Central memory CD4-positive, alpha-beta T cell (primary cell): Measurements from ENCODE around the gene INTS11.

Source experiments
- DNase-seq: peaks from one replicate; pipeline ENCODE4 v3.0.0; 2022

The INTS11 gene

GRCh38 chr1:1312450-1313314 is 11.8 kb downstream of the INTS11 start:
- DNase-seq: no peak

GRCh38 chr1:1311107-1312104 is 13.1 kb downstream of the INTS11 start:
- no peak for DNase-seq

- no peak for DNase-seq
Measured at GRCh38 chr1:1310476-1311053, 13.9 kb downstream of the INTS11 start.

DNA sequence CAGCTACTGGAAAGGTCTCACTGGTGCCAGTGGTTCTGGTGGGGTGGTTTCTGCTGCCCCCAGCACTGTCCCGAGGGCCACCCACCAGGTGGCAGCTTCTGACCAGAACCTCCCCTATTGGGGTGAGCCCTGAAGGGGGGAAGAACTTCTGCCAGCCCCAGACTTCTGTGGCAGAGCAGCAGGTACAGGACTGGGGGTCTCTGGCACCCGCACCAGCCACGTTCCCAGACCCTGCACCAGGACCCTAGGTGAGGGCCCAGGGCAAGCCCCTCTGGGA is 14.4 kb downstream of the INTS11 start:
- DNase-seq: no peak

DNA sequence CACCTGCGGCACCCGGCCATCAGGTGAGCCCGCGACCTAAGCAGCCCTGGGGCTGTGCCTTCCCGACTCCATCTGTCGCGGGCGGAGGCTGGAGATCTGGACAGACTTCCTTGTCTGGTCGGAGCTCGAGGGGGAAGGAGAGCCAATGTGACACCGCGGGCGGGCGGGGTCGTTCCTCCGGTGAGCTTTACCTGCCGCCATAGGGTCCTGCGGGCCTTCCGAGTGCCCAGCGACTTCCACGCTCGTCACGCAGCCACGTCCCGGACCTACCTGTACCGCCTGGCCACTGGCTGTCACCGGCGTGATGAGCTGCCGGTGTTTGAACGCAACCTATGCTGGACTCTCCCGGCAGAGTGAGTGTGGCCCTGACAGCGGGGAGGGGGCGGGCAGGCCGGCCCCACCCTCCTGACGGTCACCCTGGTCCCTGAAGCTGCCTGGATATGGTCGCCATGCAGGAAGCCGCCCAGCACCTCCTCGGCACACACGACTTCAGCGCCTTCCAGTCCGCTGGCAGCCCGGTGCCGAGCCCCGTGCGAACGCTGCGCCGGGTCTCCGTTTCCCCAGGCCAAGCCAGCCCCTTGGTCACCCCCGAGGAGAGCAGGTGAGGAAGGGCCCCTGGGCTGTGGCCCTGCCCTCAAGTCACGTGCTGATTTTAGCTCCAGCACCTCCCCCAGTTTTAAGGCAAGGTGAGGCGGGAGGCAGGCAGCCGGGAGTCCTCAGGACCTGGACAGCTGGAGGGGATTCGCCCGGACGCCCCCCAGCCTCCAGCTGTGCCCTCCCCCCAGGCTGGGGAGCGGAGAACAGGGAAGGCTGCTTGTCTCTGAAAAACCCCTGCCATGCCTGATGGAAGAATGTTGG is 15.0 kb downstream of the INTS11 start:
- peak; percentile 18 for DNase-seq

DNA sequence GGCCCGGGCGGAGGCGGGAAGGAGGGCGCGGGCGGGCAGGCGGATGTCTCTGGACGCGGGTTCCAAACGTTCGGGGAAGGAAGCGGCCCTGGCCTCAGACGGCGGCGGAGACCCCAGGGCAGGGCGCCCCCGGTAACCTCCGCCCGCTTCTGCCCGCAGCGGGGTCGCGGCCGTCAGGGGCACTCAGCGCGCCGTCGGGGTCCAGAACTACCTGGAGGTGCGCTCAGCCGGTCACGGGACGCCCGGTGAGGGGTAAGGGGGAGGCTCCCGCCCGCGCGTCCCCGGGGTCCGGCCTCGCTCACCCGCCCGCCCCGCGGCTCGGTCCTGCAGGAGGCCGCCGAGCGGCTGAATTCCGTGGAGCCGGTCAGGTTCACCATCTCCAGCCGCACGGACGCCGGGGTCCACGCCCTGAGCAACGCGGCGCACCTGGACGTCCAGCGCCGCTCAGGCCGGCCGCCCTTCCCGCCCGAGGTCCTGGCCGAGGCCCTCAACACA is 15.7 kb downstream of the INTS11 start:
- DNase-seq: no peak

DNA sequence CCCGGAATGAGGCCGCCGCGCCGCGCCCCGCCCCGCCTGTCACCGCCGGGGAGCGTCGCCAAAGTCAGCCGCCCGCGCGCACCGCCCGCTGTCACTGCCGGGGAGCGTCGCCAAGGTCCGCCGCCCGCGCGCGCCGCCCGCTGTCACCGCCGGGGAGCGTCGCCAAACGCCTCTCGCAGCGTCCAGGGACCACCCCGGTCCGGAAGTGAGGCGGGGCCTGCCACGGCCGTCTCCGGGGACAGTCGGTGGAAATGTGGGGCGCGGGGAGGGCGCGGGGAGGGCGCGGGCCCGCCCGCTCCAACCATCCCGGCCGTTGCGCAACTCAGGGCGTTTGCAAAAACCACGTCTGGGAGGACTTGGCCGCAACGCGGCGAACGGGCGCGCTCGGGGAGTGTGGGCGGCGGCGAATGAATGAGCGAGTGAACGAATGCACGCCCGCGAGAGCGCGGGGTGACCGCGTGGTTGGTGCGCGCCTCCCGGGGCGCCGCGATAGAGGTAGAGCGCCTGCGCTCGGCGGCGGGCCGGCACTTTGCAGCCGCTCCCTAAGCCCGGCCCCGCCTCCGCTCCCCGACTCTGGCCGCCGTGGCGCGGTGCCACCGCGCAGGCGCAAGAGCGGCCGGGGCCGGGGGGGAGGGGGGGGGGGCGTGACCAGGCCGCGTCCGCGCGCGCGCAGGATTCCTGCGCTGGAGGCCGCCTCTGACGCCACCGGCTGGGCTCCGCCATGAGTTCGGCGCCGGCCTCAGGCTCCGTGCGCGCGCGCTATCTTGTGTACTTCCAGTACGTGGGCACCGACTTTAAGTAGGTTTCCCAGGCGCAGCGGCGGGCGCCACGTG is 16.3 kb downstream of the INTS11 start, which contains the start of the genes ACAP3 and PUSL1:
Gene ACAP3 (minus strand): TSS at position 8 of the 833 bp plus-strand sequence. CDS start 115 bp downstream, outside the sequence.
Gene PUSL1 (plus strand): TSS at position 675 of the 833 bp plus-strand sequence. CDS start 47 bp downstream, at position 722.
- peak; percentile 90 for DNase-seq

- no peak for DNase-seq
Measured at GRCh38 chr1:1307261-1307922, 17.1 kb downstream of the INTS11 start.

DNA sequence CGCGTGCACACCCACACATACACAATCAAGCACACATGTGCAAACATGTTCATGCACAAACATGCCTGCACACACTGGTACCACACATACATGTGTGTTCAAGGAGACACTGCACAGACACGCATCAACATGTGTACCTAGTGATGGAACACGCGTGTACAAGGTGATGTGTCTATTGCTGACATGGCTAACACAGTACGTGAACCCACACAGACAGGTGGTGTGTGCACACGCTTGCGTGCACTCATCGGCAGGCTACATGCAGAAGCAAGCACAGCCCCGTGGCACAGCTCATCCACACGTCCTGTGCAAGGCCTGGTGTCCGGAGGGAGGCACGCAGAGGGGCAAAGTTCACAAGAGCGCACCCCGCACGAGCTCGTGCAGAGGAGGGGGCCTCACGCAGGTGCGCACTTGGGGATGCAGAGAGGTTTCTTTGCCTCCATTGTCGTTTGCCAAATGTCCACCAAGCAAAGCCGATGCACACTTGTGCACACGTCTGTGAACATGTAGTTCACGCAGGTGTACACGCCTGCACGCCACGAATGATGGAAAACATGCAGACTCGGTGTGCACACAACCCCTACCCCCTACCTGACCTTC is 17.7 kb downstream of the INTS11 start:
- no peak for DNase-seq

GRCh38 chr1:1306070-1306660 is 18.3 kb downstream of the INTS11 start:
- no peak for DNase-seq

GRCh38 chr1:1305300-1306069 is 19.0 kb downstream of the INTS11 start:
- DNase-seq: peak; percentile 51

- DNase-seq: no peak
Measured at GRCh38 chr1:1304331-1305299, 19.8 kb downstream of the INTS11 start.

DNA sequence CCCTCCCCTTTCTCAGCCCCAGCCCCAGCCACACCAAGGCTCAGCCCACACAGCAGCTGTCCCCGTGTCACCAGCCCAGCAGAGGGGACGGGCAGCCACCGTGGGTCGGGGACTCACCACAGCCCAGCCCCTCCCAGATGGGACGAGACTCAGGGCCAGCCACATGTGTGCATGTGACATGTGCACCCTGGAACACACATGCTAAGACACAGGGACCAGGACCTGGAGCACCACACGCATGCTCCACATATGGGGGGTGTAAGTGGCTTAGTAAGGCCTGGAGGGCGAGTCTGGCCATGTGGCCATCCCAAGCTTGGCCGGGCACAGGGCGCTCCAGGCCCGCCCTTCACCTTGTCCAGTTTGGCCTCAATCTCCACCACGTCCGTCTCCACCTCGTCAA is 20.7 kb downstream of the INTS11 start:
- no peak for DNase-seq

DNA sequence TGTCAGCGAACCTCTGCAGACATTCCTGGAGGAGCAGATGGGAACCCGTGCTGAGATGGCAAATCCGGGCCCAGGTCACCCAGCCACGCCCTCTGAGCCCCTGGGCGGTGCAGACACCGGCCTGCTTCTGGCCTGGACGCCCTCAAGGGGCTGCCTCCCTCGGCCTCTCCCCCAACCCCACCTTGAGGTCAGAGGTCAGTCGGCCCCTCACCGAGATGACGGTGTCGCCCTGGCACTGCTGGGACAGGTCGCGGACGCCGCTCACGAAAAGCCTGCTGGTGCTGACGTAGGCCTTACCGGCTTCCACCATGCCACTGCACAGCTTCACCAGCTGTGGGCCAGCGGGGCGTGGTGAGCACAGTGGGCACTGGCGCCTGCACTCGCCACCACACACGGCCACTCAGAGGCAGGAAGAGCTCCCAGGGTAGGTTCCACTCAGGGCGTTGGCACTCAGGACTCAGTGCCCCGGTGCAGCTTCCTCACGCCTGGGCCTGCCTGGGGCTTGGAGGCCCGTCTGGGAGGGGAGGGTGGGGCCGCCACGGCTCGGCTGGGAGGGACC is 21.4 kb downstream of the INTS11 start:
- DNase-seq: no peak

- no peak for DNase-seq
Measured at GRCh38 chr1:1302006-1302430, 22.4 kb downstream of the INTS11 start.

GRCh38 chr1:1300352-1300739 is 24.1 kb downstream of the INTS11 start:
- no peak for DNase-seq

- DNase-seq: no peak
Measured at GRCh38 chr1:1299686-1300351, 24.6 kb downstream of the INTS11 start.
